Erythroblast (primary cell): ENCODE results near the gene TRPV4.
A peak's percentile ranks its signal among the peaks of the same experiment; 100 is the strongest.

Experiments used
- DNase-seq, 2 experiments: peaks; one replicate each; lab custom pipeline; 2025; lab: John Stamatoyannopoulos, UW
- GATA1 ChIP-seq: IDR thresholded peaks from 2 replicates; pipeline ENCODE4 v1.6.1; 2011; ENCODE audit warnings: low read depth, mild to moderate bottlenecking, control low read depth, low read length, moderate library complexity
- POLR2A ChIP-seq: IDR thresholded peaks from 2 replicates; pipeline ENCODE4 v1.6.1; 2011; ENCODE audit warnings: mild to moderate bottlenecking, low read length

TRPV4 gene

GRCh38 chr12:109767456-109767855, 65.7 kb downstream of the TRPV4 start:
- no peak for DNase-seq
- TF ChIP-seq GATA1 (no peak), POLR2A (no peak)

GRCh38 chr12:109766251-109766778, 66.9 kb downstream of the TRPV4 start:
- DNase-seq = no peak
- TF ChIP-seq POLR2A (no peak), GATA1 (no peak)

- TF ChIP-seq GATA1 (no peak), POLR2A (no peak)
- no peak for DNase-seq
Observed at GRCh38 chr12:109765446-109765810, 67.8 kb downstream of the TRPV4 start.

DNA sequence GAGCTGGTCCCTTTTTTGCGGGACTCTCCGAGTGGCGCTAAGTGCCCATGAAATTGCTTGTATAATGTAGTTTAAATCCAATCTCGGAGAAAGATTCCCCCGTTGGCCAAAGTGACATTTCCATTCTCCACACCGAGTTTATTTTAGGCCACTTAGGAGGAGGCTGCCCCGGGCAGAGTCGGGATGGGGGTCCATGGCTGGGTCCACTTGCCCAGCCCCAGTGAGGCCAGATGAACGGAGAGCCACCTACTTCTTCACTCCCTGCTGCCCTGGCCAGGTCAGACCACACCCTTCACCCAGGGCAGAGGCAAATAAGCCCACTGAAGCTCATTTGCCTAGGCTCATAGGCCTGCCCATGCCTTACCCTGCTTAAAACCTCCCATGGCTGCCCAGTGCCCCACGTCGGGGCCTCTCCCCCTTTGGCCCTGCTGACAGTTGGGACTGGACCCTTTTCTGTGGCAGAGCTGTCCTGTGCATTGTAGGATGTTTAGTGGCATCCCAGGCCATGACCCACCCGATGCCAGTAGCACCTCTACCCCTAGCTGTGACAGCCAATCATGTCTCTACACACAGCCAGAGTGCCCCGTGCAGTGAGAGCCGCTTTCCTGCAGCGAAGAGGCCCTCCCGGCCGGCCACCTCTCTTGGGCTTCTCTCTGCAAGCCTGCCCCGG, 68.3 kb downstream of the TRPV4 start:
- no peak for DNase-seq
- no peak for TF ChIP-seq POLR2A
- no peak for TF ChIP-seq GATA1

GRCh38 chr12:109764123-109764522, 69.1 kb downstream of the TRPV4 start:
- peak; percentile 8 to 11 for DNase-seq
- TF ChIP-seq POLR2A (no peak), GATA1 (no peak)

DNA sequence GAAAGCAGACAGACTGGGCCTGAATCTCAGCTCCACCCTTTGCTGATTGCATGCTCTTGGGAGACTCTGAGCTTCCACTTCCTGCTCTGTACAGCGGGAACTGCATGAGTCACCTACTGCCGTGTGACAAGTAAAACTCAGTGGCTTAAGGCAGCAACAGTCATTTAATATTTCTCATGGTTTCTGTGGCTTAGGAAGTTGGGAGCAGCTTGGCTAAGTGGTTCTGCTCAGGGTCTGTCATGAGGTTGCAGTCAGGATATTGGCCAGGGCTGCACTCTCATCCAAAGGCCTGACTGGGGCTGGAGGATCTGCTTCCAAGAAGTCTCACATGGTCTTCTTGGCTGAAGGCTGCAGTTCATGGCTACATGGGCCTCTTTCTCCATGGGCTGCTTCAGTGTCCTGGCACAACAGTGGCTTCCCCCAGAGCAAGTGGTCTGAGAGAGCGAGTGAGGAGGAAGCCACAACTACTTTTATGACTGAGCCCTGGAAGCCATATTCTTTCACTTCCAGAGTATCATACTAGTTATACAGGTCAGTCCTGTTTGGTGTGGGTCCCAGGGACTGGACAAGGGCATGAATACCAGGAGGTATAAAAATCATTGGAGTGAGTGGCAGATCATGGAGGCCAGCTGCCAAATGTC, 69.9 kb downstream of the TRPV4 start:
- TF ChIP-seq GATA1 (no peak), POLR2A (no peak)
- DNase-seq = peak in 1 of 2 experiments; percentile 22

GRCh38 chr12:109762673-109763191, 70.5 kb downstream of the TRPV4 start:
- TF ChIP-seq POLR2A = no peak
- no peak for TF ChIP-seq GATA1
- no peak for DNase-seq

- no peak for TF ChIP-seq GATA1
- no peak for TF ChIP-seq POLR2A
- no peak for DNase-seq
Observed at GRCh38 chr12:109762071-109762672, 71.0 kb downstream of the TRPV4 start.

DNA sequence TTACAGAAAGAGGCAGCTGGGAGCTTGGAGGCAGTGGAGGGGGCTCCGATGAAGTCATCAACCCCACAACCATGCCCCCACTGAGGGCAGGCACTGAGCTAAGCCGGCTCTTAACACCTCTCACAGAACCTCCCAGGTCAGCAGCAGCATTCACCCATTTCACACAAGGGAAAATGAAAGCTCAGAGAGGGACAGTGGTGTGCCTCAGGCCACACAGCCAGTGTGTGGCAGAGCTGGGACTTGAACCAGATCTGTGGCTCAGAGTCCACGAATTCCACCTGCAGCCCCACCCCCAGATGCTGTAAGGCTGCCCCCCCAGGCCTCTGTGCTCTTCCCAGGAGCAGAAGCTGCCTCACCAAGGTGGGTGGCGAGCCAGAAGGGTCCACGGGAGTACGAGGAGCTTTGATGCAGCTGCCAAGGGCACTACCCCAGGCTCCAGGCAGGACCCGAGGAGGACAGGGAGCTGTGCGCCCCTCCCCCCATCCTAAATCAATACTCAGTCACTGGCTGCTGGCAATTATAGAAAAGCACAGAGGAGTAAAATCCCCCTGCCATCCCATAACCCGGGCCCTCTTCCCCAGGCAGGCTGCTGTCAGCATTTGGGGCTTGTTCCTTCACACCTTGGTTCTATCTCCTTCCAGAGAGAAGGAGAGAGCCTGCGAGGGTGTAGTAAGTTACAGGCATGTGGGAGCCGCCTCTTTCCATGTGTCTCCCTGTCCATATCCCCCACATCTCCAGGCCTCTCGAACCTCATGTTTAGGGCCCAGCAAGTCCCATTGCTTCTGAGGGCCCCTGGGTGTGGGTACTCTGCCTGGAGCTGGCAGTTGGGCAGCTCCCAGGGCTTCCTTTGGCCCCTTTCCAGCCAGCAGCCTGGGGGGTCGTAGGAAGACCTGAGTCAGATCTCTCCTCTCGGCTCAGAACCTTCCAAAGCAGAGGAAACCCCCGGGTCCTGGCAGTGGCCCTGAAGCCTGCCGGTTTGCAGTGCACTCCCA, 72.0 kb downstream of the TRPV4 start:
- no peak for TF ChIP-seq POLR2A
- TF ChIP-seq GATA1 = no peak
- DNase-seq = no peak

GRCh38 chr12:109760031-109760929, 72.9 kb downstream of the TRPV4 start:
- DNase-seq = no peak
- TF ChIP-seq POLR2A (no peak), GATA1 (no peak)

DNA sequence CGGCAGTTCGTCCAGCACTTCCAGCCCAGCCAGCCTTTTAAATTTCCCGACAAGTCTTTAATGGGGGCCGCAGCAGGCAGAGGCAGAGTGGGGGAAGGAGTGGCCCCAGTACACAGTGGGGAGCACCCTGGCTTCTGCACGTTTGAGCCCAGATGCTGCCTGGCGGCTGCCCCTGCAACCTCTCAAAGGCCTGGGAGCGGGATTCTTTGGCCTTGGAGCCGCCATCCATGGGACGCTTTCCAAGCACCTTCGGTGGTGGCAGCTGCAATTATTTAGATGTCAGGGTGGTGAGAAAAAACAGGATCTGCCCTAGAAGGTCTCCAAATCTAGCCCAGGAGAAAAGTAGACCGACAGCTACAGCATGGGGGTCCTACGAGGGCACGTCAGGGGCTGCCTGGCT, 73.6 kb downstream of the TRPV4 start:
- TF ChIP-seq GATA1 (no peak), POLR2A (no peak)
- DNase-seq = no peak
